Skeletal muscle satellite cell (primary cell): ENCODE results near the gene CMTM8.

Experiments used
- H3K27me3 ChIP-seq: 2 replicates; pipeline ENCODE4 v1.7.0; 2013; ENCODE audit warnings: low read length; ENCODE audit not compliant: control insufficient read depth, insufficient read depth
- H3K36me3 ChIP-seq: 2 replicates; pipeline ENCODE4 v1.7.0; 2013; ENCODE audit warnings: mild to moderate bottlenecking, control low read depth, low read length; ENCODE audit not compliant: insufficient read depth
- H3K4me1 ChIP-seq: 2 replicates; pipeline ENCODE4 v1.7.0; 2013; ENCODE audit warnings: low read length; ENCODE audit not compliant: control insufficient read depth, insufficient read depth
- H3K4me2 ChIP-seq: 2 replicates; pipeline ENCODE4 v1.7.0; 2013; ENCODE audit warnings: mild to moderate bottlenecking, low read length
- H3K4me3 ChIP-seq: 2 replicates; pipeline ENCODE4 v1.7.0; 2013; ENCODE audit warnings: low read length
- H3K9ac ChIP-seq: 2 replicates; pipeline ENCODE4 v1.7.0; 2013; ENCODE audit warnings: mild to moderate bottlenecking, low read depth, low read length, moderate library complexity
- H3K9me3 ChIP-seq: replicated peaks from 2 replicates; pipeline ENCODE4 v1.7.0; 2013; ENCODE audit warnings: mild to moderate bottlenecking, control low read depth, low read length

CMTM8 gene

DNA sequence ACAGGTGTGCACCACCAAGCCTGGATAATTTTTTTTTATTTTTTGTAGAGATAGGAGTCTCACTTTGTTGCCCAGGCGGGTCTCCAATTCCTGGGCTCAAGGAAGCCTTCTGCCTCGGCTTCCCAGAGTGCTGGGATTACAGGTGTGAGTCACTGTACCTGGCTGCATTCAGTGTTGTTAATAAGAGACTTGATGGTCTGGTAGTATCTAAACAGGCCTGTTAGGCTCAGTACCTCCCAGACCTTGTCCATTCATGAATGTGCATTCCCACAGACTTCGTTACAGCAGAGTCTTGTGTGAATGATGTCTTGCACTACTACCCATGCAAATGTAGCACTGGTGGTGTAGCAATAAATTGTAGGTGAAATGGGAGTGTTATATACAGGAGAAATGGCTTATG is 17.7 kb downstream of the CMTM8 start:
- H3K9me3 ChIP-seq, result no peaks in the 10 kb centered on the region

GRCh38 chr3:32257042-32257441 is 18.6 kb downstream of the CMTM8 start:
- Histone ChIP-seq H3K4me2 (no peak overlapping the region), H3K27me3 (no peaks in the 10 kb centered on the region), H3K36me3 (no peaks in the 10 kb centered on the region), H3K4me1 (no peaks in the 10 kb centered on the region), H3K9me3 (no peaks in the 10 kb centered on the region), H3K4me3 (no peak overlapping the region), H3K9ac (no peak overlapping the region)

More for the DNA sequence above, 17.7 kb downstream of the CMTM8 start:
- Histone ChIP-seq H3K36me3 (no peaks in the 10 kb centered on the region), H3K4me3 (no peak overlapping the region), H3K4me2 (no peak overlapping the region), H3K27me3 (no peaks in the 10 kb centered on the region), H3K4me1 (no peaks in the 10 kb centered on the region), H3K9ac (no peak overlapping the region)

GRCh38 chr3:32257641-32258438 is 19.4 kb downstream of the CMTM8 start:
- H3K4me1 ChIP-seq, result no peaks in the 10 kb centered on the region
- H3K9ac ChIP-seq, result no peak overlapping the region
- H3K36me3 ChIP-seq, result no peaks in the 10 kb centered on the region
- no peaks in the 10 kb centered on the region for H3K9me3 ChIP-seq
- no peak overlapping the region for H3K4me3 ChIP-seq
- no peak overlapping the region for H3K4me2 ChIP-seq
- no peaks in the 10 kb centered on the region for H3K27me3 ChIP-seq

DNA sequence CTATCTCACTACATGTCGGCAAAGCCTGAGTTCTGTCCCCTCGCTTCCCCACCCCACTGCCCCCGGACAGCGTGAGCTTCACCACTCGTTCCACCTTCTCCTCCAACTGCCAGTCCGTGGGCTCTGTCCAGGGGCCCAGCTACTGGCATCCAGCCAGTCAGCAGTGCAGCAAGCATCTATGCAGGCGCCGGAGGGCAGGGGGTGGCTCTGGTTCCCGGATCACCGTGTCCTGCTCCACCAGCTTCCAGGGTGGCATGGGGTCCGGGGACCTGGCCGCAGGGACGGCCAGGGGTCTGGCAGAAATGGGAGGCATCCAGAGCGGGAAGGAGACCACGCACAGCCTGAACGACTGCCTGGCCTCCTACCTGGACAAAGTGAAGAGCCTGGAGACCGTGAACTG is 20.4 kb downstream of the CMTM8 start:
- H3K9me3 ChIP-seq, result no peaks in the 10 kb centered on the region
- H3K27me3 ChIP-seq, result no peaks in the 10 kb centered on the region
- no peak overlapping the region for H3K4me3 ChIP-seq
- H3K4me2 ChIP-seq, result no peak overlapping the region
- H3K4me1 ChIP-seq, result no peaks in the 10 kb centered on the region
- no peaks in the 10 kb centered on the region for H3K36me3 ChIP-seq
- H3K9ac ChIP-seq, result no peak overlapping the region

DNA sequence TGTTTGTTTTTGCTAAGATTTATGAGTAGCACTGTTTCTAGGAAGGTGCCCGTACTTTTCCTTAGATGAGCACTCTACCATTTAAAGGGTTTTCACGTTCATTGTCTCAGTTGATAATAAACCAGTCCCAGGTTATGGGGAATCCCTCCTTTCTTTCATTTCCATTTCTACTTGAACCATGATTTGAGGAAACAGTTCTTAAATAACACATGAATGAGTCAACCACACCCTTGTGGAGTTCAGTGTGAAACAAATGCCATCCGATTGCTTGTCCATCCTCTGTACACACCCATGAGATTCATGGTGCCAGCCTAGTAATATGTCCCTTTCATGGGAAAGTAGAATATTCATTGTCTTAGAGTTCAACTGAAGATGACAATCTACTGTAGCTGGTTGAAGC is 23.1 kb downstream of the CMTM8 start:
- H3K36me3 ChIP-seq, result no peaks in the 10 kb centered on the region
- no peak overlapping the region for H3K4me2 ChIP-seq
- no peaks in the 10 kb centered on the region for H3K27me3 ChIP-seq
- H3K4me1 ChIP-seq, result no peaks in the 10 kb centered on the region
- no peak overlapping the region for H3K4me3 ChIP-seq
- H3K9ac ChIP-seq, result no peak overlapping the region
- no peaks in the 10 kb centered on the region for H3K9me3 ChIP-seq

GRCh38 chr3:32262201-32262600 is 23.7 kb downstream of the CMTM8 start:
- H3K9me3 ChIP-seq, result no peaks in the 10 kb centered on the region

GRCh38 chr3:32274306-32274705 is 35.8 kb downstream of the CMTM8 start:
- no peak overlapping the region for H3K4me3 ChIP-seq
- H3K9me3 ChIP-seq, result no peaks in the 10 kb centered on the region
- no peaks in the 10 kb centered on the region for H3K36me3 ChIP-seq
- no peaks in the 10 kb centered on the region for H3K27me3 ChIP-seq
- H3K9ac ChIP-seq, result no peak overlapping the region
- peaks cover 6% of the 10 kb centered on the region for H3K4me1 ChIP-seq
- H3K4me2 ChIP-seq, result no peak overlapping the region

More at GRCh38 chr3:32262201-32262600, 23.7 kb downstream of the CMTM8 start:
- H3K4me3 ChIP-seq, result no peak overlapping the region
- H3K9ac ChIP-seq, result no peak overlapping the region
- no peaks in the 10 kb centered on the region for H3K4me1 ChIP-seq
- H3K36me3 ChIP-seq, result no peaks in the 10 kb centered on the region
- no peaks in the 10 kb centered on the region for H3K27me3 ChIP-seq
- no peak overlapping the region for H3K4me2 ChIP-seq

- Histone ChIP-seq H3K4me3 (no peak overlapping the region), H3K4me2 (no peak overlapping the region), H3K36me3 (no peaks in the 10 kb centered on the region), H3K4me1 (peaks cover 6% of the 10 kb centered on the region), H3K27me3 (no peaks in the 10 kb centered on the region), H3K9ac (no peak overlapping the region), H3K9me3 (no peaks in the 10 kb centered on the region)
Observed at GRCh38 chr3:32275506-32275905, 37.0 kb downstream of the CMTM8 start.

DNA sequence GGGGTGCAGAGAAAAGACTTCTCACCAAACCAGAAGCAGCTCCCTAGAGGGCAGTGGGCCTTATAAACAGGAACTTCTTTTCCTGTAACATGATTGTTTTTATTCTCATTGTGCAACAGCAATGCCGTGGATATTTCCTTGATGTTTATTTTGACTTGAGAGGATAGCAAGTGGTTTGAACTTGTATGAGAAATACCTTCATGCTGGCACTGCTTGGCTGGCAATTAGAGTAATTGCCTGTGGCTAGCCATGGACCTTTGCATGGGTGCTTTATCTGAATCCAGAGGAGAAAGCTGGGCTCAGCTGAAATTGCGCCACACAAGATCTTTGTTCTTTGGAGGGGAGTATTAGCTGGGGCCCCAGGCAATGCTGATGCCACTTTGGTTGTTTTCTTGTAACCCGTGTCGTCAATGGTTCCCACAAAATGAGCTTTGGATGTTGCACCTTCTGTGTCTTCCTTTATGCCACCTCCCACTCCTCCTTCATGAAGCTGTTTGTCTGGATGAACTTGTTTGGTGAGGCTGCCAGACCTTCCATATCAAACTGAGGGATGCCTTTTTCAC is 37.9 kb downstream of the CMTM8 start:
- Histone ChIP-seq H3K36me3 (no peaks in the 10 kb centered on the region), H3K4me3 (no peak overlapping the region), H3K9ac (no peak overlapping the region), H3K4me1 (peaks cover 6% of the 10 kb centered on the region), H3K9me3 (no peaks in the 10 kb centered on the region), H3K27me3 (no peaks in the 10 kb centered on the region), H3K4me2 (peak overlapping the region; percentile 33)

DNA sequence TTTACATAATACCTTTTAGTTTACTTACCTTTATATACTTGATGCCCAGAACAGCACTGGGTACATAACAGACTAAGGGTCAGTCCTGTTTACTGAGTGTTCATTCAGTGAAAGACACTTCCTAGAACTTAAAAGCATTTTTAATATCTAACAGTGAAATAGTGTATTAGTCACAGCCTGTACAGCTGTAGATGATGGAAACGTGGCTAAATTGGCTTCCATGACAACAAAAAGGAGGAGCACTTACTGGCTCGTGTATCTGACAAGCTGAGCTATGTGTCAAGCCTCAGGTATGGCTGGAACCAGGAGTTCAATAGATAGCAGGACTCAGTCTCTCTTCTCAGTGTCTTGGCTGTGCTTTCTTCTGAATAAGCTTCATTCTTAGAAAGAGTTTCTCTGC is 40.2 kb downstream of the CMTM8 start:
- Histone ChIP-seq H3K4me3 (no peak overlapping the region), H3K9me3 (no peaks in the 10 kb centered on the region), H3K36me3 (no peaks in the 10 kb centered on the region), H3K4me2 (no peak overlapping the region), H3K9ac (no peak overlapping the region), H3K4me1 (peaks cover 6% of the 10 kb centered on the region), H3K27me3 (no peaks in the 10 kb centered on the region)

DNA sequence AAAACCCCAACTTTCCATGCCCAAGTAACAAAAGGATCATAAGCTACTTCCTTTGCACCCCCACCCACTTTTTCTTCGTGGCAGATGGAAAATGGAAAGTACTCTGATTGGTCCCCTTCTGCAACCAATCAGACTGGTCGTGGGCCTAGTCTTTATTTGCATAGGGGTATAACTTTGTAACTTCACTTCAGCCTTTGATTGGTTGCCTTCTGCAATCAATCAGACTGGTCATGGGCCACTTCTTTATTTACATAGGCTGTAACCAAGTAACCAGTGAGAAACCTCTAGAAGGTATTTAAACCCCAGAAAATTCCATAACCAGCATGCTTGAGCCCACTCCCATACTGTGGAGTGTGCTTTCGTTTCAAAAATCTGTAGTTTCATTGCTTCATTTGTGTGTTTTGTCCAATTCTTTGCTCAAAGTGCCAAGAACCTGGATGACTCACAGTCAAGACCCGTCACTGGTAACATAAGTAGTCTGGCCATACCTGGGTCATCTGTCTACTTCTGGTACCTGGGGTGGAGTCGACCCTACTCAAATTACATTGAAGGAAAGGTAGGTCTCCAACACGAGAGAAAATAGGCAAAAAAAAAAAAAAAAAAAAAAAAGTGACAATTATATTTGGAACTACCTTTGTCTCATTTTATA is 41.9 kb downstream of the CMTM8 start:
- H3K36me3 ChIP-seq, result no peaks in the 10 kb centered on the region
- no peaks in the 10 kb centered on the region for H3K9me3 ChIP-seq
- no peak overlapping the region for H3K4me3 ChIP-seq
- H3K9ac ChIP-seq, result no peak overlapping the region
- peaks cover 6% of the 10 kb centered on the region for H3K4me1 ChIP-seq
- no peaks in the 10 kb centered on the region for H3K27me3 ChIP-seq
- H3K4me2 ChIP-seq, result no peak overlapping the region
